ENCODE data around the gene CYB5D1.
"Not testable (repeated sequence)": the region's sequence is repeated elsewhere in the genome, so short reads cannot be mapped to it uniquely, and the experiment has no call there.

Gene CYB5D1

GRCh38 chr17:7856011-7856810, 1.6 kb upstream of the CYB5D1 start:
- no peak for DNase-seq (ENCODE audit: low read depth)

GRCh38 chr17:7856811-7857712, 741 bp upstream of the CYB5D1 start, which contains the start of gene NAA38:
NAA38 (minus strand) TSS chr17:7857559; CDS start chr17:7857463, 96 bp downstream.
- peak; percentile 90 for DNase-seq (ENCODE audit: low read depth)

- DNase-seq (ENCODE audit: low read depth), result no peak
These were observed 663 bp downstream of the CYB5D1 start for GRCh38 chr17:7858522-7858810.

GRCh38 chr17:7859028-7859427, 1.2 kb downstream of the CYB5D1 start:
- DNase-seq (ENCODE audit: low read depth), result no peak

- DNase-seq (ENCODE audit: low read depth), result no peak
These were observed 5.1 kb downstream of the CYB5D1 start for GRCh38 chr17:7862692-7863437.

- DNase-seq (ENCODE audit: low read depth), result not testable (repeated sequence)
These were observed 6.6 kb downstream of the CYB5D1 start for GRCh38 chr17:7864384-7864783.

- no peak for DNase-seq (ENCODE audit: low read depth)
These were observed 7.3 kb downstream of the CYB5D1 start for GRCh38 chr17:7864995-7865650.

GRCh38 chr17:7867881-7868329, 10.1 kb downstream of the CYB5D1 start:
- no peak for DNase-seq (ENCODE audit: low read depth)

GRCh38 chr17:7873051-7873450, 15.2 kb downstream of the CYB5D1 start:
- no peak for DNase-seq (ENCODE audit: low read depth)

GRCh38 chr17:7875804-7876370, 18.1 kb downstream of the CYB5D1 start:
- DNase-seq (ENCODE audit: low read depth), result no peak

- no peak for DNase-seq (ENCODE audit: low read depth)
These were observed 20.4 kb downstream of the CYB5D1 start for GRCh38 chr17:7878234-7878633.

- DNase-seq (ENCODE audit: low read depth), result no peak
These were observed 22.5 kb downstream of the CYB5D1 start for GRCh38 chr17:7880076-7880868.

- DNase-seq (ENCODE audit: low read depth), result no peak
These were observed 23.7 kb downstream of the CYB5D1 start for GRCh38 chr17:7881276-7882054.

- DNase-seq (ENCODE audit: low read depth), result no peak
These were observed 24.3 kb downstream of the CYB5D1 start for GRCh38 chr17:7882068-7882467.

- no peak for DNase-seq (ENCODE audit: low read depth)
These were observed 24.8 kb downstream of the CYB5D1 start for GRCh38 chr17:7882629-7883028.

GRCh38 chr17:7883781-7884386, 26.1 kb downstream of the CYB5D1 start:
- DNase-seq (ENCODE audit: low read depth), result no peak

- no peak for DNase-seq (ENCODE audit: low read depth)
These were observed 27.0 kb downstream of the CYB5D1 start for GRCh38 chr17:7884581-7885366.

GRCh38 chr17:7885367-7886226, 27.8 kb downstream of the CYB5D1 start:
- DNase-seq (ENCODE audit: low read depth), result no peak

All from HS-27A (cell line).